Transverse colon (tissue), 3 donors: Measurements from ENCODE around the gene ITM2C.

Experiments
- POLR2A ChIP-seq: fragments of 450-650 bp; IDR thresholded peaks from one replicate; pipeline ENCODE4 v1.6.1; 2016; ENCODE audit warnings: antibody characterized with exemption, mild to moderate bottlenecking, moderate library complexity
- TF ChIP-seq, protein P1 (sequence below), 5 experiments: fragments of 200-600 bp in 3 of 5; fragments of 450-650 bp in 2 of 5; sonication (generic) in 3 of 5; IDR thresholded peaks; 1 replicate in 2 of 5; 2 replicates in 3 of 5; pipeline ENCODE4 v1.5.1; 2016 to 2017; ENCODE audit warnings: antibody characterized with exemption in 5 of 5, inconsistent platforms in 3 of 5, mild to moderate bottlenecking in 2 of 5, moderate library complexity in 1 of 5

DNA sequence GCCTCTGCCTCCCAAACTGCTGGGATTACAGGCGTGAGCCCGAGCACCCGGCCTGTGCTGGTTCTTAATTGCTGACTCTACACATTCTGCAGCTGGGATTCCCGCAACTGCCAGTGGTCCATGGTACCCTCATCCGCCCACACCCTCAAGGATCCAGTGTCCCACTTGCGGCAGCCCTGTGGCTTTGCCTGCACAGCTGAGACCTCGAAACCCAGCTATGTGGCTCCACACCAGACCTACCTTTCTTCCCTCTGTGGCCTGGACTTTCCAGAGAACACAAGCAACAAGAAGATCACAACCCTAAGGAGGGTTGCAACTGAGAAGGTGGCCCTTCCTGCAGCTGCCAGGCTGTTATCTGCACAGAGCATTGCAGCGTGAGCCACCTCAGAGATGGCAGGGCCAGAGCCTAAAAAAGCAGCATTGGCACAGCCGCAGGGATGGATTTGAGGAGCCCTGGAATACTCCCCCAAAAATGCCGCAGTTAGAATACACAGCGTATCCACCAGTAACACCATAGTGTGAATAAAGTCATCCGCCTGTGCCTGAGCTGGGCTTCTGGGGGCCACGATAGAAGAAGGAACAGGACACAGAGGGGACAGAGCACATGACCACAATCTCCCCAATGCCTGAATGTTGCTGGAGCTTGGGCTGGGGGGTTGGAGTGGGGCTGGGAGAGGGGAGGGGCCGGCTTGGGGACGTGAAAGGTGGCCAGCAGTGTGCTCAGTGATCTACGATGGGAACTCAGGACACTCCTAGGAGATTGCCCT lies 58.4 kb downstream of the ITM2C start:
- TF ChIP-seq, protein P1, sequence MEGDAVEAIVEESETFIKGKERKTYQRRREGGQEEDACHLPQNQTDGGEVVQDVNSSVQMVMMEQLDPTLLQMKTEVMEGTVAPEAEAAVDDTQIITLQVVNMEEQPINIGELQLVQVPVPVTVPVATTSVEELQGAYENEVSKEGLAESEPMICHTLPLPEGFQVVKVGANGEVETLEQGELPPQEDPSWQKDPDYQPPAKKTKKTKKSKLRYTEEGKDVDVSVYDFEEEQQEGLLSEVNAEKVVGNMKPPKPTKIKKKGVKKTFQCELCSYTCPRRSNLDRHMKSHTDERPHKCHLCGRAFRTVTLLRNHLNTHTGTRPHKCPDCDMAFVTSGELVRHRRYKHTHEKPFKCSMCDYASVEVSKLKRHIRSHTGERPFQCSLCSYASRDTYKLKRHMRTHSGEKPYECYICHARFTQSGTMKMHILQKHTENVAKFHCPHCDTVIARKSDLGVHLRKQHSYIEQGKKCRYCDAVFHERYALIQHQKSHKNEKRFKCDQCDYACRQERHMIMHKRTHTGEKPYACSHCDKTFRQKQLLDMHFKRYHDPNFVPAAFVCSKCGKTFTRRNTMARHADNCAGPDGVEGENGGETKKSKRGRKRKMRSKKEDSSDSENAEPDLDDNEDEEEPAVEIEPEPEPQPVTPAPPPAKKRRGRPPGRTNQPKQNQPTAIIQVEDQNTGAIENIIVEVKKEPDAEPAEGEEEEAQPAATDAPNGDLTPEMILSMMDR (IDR thresholded peaks at IDR 0.05) = no peak
- no peak for TF ChIP-seq POLR2A
